HuH-7 (cell line): Measurements from ENCODE around the gene KLF14.
"Not testable (repeated sequence)": the region's sequence is repeated elsewhere in the genome, so short reads cannot be mapped to it uniquely, and the experiment has no call there.

Experiments
- DNase-seq: peaks from one replicate; pipeline ENCODE4 v3.0.0; 2011; ENCODE audit warnings: low spot score

The KLF14 gene

GRCh38 chr7:130712416-130712815, 21.6 kb downstream of the KLF14 start:
- DNase-seq: no peak

DNA sequence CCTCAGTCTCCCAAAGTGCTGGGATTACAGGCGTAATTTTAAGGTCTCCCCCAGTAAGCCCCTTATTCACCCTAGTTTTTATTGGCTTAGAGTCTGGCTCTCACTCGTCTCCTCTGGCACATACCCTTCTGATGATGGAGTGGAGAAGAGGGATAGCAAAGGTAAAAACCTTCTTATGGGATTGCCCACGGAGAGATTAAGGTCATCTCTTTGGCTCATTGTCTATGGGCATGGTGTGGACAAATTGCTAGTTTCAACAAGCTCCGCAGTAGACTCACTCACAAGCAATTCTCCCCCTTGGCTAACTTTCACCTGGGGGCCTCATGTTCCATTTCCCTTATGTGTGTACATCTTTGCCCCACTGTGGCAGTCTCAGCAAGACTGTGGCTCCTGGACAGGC, 25.2 kb downstream of the KLF14 start:
- DNase-seq: no peak

DNA sequence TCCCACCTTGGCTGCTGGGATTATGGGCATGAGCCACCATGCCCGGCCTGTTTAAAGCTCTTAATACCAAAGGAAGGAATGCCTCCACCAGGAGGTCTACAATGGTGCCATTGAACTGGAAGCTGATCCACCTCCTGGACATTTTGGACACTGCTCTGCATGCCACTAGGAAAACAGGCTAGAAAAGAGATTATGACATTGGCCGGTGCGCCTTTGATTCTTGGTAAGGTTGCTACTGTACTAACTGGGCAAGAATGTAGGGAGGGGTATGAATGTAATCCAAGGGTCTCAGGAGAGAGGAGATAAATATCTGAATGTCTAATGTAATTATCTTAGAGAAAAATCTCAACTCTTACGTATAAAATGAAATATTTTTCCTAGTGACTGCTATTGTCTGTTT, 26.0 kb downstream of the KLF14 start:
- no peak for DNase-seq

- no peak for DNase-seq
Measured at GRCh38 chr7:130703851-130704250, 30.2 kb downstream of the KLF14 start.

- DNase-seq: no peak
Measured at GRCh38 chr7:130701650-130702049, 32.4 kb downstream of the KLF14 start.

DNA sequence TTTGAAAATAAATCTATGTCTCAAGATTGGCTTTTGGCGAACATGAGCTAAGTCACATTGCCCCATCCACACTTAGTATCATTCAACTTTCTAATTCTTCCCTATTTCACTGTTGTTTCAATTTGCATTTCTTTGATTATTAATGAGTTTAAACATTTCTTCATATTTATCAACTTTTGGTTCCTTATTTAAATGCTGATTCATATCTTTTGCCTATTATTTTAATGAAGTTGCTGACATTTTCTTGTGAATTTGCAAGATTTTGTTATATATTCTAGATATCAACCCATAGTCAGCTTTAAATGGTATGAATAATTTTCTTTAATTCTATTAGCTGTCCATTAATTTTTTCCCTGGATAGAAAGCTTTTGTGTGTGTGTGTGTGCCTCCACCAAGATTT, 33.2 kb downstream of the KLF14 start:
- no peak for DNase-seq

GRCh38 chr7:130699686-130700085, 34.3 kb downstream of the KLF14 start:
- DNase-seq: no peak

GRCh38 chr7:130697820-130698219, 36.2 kb downstream of the KLF14 start:
- no peak for DNase-seq

DNA sequence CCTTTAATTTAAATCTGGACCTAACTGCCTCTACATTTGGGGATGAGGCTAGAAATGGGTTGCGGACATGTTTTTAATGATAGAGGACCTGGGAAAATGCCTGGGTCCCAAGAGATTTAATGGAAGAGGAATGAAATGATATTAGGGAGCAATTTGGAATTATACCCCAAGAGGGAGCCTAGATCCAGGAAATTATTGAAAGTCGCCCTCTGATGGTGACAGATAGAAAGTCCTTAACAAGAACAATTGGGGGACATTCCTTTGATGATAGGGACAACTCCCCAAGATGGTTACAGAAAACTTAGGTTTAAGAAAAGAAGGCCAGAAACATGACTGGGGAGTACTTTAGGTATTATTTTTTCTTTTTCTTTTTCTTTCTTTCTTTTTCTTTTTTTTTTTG, 38.2 kb downstream of the KLF14 start:
- DNase-seq: peak; percentile 12

DNA sequence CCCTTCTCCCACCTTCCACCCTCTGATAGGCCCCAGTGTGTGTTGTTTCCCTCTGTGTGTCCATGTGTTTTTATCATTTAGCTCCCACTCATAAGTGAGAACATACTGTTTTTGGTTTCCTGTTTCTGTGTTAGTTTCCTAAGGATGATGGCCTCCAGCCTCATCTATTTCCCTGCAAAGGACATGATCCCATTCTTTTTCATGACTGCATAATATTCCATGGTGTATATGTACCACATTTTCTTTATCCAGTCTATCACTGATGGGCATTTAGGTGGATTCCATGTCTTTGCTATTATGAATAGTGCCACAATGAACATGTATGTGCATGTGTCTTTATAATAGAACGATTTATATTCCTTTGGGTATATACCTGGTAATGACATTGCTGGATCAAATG, 41.6 kb downstream of the KLF14 start:
- not testable (repeated sequence) for DNase-seq

GRCh38 chr7:130689683-130690082, 44.3 kb downstream of the KLF14 start:
- no peak for DNase-seq

- DNase-seq: no peak
Measured at GRCh38 chr7:130683026-130683425, 51.0 kb downstream of the KLF14 start.
